HG03060 (cell line): ENCODE results near the gene ZNF138.
"Not testable (repeated sequence)": the region's sequence is repeated elsewhere in the genome, so short reads cannot be mapped to it uniquely, and the experiment has no call there.

ENCODE experiments used
- ATAC-seq: cut with Tn5 transposase; IDR thresholded peaks from one replicate; pipeline ENCODE4 v1.9.1; 2021; ENCODE audit warnings: low read depth, moderate number of reproducible peaks; ENCODE audit not compliant: unreplicated experiment

The ZNF138 gene

DNA sequence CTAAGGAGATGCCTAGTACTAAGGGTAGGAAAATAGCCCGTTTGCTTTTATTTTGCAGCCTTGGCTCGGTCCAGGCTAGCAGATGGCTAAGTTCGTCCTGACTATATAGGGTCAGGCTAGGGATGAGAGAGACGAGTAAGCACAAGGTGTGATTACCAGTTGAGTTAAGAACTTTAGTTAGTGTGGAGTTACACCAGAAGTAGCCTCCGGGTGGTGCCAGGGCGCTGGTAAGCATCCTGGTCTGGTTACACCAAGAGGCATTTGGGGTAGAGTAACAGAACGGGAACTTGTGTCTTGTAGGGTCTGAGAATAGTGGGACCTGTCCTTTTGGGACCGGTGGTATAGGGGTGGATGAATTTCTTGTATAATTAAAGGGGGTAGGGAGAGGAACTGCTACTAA, 41.6 kb downstream of the ZNF138 start:
- not testable (repeated sequence) for ATAC-seq

DNA sequence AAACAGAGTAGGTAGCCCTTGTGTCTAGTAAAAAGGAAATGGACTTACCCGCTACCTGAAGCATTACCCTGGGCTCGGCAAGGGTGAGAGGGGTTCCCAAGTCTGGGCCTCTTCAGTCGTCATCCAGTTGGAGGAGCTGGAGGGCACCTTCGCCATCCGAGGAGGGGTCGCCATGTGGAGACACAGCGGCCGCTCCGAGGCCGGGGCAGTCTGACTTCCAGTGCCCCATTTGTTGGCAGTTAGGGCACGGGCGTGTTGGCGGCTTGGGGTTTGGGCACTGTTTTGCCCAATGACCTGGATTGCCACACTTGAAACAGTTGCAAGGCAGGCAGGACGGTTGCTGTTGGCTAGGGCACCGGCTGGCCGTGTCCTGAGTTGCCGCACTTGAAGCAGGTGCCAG, 43.8 kb downstream of the ZNF138 start:
- not testable (repeated sequence) for ATAC-seq

DNA sequence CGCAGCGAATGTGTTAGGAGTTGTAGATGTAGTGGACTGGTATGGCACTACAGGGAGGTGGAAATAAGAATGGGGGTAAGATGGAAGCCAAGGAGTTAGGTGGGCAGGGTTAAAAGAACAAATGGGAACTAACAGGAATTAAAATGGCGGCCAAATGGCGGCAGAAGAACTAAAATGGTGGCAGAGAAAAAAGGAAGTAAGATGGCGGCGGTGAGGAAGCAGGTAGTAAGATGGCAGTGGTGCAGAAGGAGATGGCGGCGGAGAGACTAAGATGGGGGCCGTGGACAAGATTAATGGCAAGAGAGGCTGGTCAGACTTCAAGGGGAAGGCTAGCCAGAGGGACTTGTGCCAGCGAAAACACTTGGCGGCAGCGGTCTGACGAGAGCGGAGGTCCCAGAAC, 44.5 kb downstream of the ZNF138 start:
- no peak for ATAC-seq

DNA sequence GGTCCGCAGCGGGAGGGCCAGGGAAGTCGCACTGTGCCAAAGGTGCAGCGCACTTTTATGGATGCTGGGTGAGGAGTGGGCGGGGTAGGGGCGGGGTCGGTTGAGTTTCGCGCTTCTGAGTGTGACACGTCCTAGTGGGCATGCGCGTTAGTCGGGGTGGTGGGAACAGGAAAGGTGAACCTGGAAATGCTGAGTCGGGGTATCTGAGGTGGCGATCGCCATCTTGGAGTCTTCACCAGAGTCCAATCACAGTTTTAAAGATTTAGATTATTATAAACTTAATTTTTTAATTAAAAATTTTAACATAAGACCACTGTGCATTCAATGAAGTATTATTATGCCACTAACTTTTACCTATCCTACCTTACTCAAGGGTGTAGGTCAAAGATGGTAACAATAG, 45.7 kb downstream of the ZNF138 start:
- no peak for ATAC-seq

DNA sequence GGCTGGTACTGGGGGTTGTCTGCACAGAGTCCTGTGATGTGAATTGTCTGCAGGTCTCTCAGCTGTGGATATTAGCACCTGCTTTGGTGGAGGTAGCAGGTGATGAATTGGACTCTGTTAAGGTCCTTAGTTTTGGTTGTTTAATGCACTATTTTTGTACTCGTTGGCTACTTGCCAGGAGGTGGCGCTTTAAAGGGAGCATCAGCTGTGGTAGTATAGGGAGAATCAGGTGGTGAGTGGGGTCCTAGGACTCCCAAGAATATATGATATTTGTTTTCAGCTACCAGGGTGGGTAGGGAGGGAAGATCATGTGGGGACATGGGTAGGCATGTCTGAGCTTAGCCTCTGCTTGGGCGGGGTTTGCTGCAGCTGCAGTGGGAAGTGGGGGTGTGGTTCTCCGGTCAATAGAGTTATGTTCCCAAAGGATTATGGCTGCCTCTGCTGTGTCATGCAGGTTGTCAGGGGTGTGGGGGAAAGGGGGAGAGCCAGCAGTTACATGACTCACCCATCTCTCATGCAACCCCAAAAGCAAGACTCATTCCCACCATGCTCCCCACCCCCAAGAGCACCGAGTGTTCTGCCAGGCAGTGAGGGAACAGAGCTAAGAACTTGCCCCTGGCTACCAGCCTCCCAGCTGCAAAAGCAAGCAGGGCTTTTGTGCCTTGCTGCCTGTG, 55.2 kb downstream of the ZNF138 start:
- ATAC-seq: no peak

DNA sequence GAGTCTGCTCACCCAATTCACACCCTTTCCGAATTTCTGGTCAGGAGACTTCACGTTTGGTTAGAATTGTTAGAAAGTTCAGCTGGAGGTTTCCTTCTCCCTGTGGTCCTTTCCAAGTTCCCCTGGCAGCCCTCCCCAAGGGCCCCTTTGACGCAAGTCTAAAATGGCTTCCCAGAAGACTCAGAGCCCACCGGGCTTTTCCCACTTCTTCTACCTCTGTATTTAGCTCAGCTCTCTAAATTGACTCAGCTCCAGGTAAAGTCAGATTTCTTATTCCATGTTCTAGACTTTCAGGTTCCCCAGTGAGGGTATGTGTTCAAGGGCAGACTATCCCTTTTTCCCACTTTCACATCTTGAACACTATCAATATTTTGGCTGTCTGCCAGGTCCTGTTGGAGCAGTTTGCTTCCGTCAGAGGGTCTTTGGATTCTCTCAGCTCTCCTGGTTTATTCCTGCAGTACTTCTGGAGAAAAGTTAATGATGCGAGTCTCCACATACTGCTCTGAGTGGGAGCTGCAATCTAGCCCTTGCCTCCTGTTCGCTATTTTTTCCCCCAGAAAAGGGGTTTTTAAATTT, 55.8 kb downstream of the ZNF138 start:
- no peak for ATAC-seq

DNA sequence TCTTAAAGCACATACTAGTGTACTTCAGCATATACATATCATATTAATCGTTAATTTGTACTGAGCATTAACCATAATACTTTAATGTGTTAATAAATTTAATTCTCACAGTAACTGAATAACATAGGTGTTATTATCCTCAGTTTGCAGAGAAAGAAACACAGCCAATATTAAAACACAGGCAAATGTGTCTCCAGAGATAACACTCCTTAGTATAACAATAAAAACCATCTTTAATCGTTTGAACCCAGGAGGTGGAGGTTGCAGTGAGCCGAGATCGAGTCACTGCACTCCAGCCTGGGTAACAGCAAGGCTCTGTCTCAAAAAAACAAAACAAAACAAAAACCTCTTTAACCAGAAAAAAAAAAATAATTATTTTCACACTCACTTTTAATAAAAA, 59.5 kb downstream of the ZNF138 start:
- ATAC-seq: no peak

DNA sequence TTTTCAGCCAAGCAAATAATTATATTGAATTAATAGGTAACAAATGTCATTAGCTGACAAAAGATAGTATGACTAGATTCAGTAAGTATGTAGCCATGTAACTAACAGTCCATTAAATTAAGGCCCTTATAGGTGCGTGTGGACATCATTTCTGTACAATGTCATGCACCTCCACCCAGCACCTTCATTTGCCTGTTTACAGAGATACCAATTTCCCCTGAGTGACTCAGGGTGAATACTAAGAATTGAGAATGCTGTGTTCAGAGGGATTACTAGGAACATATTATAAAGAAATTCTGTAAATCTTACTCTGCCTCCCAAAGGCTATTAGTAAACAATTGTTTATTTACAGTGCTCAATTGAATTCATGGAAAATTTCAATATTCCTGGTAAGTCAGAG, 60.7 kb downstream of the ZNF138 start:
- ATAC-seq: no peak

DNA sequence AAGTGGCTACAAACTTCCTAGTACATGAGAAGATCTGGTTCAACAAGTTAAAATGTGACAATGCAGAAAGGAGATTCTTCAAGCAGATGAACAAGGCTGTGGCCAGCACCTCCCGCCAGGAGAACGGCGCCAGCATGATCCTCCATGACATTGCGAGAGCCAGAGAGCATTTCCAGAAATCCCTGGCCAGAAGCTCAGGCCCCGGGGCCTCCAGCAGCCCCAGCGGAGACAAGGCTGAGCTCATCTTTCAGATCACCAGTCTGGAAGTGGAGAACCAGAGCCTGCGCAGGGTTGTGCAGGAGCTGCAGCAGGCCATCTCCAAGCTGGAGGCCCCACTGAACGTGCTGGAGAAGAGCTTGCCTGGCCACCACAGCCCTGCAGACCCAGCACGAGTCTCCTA, 68.8 kb downstream of the ZNF138 start:
- no peak for ATAC-seq

DNA sequence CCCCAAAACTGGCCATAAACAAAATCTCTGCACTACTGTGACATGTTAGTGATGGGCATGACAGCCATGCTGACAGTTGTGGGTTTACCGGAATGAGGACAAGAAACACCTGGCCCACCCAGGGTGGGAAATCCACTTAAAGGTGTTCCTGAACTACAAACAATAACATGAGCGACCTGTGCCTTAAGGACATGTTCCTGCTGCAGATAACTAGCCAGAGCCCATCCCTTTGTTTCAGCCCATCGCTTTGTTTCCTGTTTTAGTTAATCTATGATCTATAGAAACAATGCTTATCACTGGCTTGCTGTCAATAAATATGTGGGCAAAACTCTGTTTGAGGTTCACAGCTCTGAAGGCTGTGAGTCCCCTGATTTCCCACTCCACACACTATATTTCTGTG, 69.3 kb downstream of the ZNF138 start:
- not testable (repeated sequence) for ATAC-seq

DNA sequence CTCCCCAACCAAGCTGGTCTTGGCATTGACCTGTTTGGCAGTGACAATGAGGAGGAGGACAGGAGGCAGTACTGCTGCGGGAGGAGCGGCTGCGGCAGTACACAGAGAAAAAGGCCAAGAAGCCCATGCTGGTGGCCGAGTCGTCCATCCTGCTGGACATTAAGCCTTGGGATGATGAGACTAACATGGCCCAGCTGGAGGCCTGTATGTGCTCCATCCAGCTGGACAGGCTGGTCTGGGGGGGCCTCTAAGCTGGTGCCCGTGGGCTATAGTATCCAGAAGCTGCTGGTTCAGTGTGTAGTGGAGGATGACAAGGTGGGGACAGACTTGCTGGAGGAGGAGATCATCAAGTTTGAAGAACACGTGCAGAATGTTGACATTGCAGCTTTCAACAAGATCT, 69.7 kb downstream of the ZNF138 start:
- no peak for ATAC-seq

DNA sequence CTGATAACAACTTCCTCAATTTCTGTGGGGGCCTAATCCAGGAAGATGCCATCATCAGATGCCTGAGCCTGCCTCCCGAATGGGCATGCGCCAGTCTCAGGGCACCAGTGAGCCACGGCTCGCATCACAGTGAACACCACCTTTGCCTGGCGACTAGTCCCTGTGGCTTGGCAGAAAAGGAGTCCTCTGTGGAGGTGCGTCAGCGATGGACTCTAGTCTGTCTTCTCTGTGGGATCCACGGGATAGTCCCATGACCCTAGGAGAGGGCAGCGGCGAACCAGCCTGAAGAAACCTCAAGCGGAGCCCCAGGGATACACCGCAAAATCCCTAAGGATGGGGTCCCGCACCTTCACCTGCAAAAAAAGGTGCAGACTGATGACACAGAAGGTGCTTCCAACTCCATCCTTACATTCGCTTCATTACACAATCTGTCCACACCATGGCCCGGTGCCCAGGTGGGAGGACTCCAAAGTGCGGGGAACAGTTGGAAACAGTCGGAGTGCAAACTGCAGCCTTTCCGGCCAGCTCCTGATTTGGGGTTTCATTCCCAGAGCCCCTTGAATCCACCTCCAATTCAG, 73.7 kb downstream of the ZNF138 start:
- ATAC-seq: no peak

DNA sequence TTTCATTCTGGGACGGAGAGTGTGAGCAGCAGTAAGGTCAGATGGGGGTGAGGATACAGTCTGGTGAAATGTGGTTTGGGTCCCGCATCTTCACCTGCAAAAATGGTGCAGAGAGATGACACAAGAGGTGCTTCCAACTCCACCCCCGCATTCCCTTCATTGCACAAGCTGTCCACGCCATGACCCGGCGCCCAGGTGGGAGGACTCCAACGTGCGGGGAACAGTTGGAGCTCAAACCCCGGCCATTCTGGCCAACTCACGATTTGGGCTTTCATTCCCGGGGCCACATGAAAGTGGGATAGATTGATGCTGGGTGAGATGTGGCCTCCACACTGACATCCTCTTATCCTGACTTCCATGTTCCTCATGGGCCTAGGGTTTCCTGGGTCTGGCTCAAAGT, 74.3 kb downstream of the ZNF138 start:
- ATAC-seq: no peak

DNA sequence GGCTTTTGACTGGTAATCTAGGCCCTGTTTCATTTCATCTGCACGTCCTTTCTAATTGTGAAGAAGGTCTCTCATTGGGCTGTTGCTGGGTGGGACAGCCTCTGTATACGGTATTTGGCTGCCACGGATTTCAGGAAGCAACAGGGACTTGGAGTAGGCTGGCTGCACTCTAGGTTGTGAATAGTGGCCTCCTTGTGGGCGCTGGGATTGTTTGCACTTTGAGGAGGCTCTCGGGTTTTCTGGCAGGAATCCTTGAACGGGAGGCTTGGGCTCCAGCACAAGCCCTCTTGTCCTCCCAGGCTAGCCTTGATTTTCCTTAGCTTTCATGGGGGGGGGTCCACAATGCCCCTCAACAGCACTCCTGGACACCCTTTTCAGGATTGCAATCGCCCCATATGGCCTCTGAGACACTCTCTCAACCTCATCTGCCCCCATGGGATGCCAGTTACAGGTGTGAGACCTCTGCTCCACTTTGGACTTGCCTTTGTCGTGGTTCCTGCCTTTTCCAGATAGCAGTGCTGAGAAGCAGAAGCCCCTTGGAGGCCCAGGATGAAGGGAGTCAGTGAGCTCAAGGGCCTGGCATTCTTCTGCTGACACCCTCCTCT, 75.0 kb downstream of the ZNF138 start:
- ATAC-seq: no peak

DNA sequence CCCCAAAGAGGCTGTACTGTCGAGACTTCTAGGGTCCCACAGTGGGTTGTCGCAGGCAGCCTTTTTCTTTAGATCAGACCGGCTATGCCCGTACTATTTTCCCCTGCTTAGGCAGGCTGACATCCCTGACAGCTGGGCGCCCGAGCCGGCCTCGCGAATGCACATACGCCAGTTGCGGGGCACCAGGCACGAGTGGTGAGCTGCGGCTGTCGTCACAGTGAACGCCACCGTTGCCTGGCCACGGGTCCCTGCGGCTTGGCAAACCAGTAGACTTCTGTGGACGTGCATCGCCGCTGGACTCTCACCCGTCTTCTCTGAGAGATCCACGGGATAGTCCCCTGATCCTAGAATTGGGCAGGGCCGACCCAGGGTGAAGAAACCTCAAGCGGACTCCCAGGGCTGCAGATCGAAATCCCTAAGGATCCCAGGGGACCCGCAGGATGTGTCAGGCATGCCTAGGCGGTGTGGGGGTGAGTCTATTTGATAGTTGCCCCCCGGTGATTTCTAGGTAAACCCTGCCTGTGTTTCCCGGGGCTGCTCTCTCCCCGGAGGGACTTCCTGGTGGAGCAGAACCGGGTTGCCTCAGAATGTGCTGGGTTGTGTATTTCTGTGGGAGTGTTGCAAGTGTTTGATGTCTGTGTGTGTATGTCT, 75.8 kb downstream of the ZNF138 start:
- ATAC-seq: no peak

DNA sequence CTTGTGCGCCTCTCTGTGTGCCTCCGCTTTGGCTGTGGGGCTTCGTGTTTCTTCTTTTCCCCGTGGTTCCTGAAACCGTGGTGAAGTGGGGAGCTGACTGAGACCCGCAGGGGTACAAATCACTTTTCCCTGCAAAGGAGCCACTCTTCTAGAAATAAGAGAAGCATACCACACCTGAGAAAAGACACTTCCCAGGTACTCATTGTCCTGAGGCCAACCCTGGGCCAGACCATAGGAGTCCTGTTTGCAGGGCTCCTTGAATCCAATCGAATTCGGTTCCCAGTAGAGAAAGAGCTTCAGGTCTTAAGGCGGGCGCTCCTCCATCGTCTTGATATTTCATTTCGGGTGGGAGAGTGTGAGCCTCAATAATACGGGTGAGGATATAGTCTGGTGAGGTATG, 76.4 kb downstream of the ZNF138 start:
- no peak for ATAC-seq

DNA sequence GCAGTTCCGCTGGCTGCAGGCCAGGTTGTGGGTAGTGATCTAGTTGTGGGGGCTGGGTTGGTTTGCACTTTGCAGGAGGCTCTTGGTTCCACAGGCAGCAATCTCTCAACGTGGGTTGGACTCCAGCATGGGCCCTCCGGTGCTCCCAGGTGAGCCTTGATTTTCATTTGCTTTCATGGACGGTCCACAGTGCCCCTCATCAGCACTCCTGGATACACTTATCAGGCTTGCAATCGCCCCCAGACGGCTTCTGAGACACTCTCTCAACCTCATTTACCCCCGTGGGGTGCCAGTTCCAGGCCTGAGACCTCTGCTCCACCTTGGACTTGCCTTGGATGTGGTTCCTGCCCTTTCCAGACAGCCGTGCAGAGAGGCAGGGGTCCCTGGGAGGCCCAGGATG, 77.5 kb downstream of the ZNF138 start:
- ATAC-seq: no peak

DNA sequence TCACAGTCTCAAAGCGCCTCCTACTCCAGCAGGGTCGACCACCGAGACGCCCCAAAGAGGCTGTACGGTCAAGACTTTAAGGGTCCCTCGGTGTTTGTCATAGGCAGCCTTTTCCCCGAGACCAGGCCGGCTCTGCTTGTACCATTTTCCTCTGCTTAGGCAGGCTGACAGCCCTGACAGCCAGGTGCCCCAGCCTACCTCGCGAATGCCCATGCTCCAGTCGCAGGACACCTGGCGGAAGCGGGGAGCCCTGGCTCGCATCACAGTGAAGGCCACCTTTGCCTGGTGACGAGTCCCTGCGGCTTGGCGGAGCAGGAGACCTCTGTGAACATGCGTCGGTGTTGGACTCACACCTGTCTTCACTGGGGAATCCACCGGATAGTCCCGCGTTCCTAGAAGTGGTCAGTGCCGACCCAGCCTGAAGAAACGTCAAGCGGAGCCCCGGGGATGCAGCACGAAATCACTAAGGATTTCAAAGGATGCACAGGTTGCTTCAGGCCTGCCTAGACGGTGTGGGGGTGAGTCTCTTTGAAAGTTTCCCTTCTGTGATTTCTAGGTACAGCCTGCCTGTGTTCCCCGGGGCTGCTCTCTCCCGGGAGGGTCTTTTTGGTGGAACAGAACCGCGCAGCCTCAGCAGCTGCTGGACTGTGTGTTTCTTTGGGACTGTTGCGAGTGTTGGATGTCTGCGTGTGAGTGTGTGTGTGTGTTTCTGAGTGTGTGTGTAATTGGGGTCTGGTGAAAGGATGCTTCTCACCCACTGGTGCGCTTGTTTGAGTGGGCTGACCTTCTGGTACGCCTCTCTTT, 78.3 kb downstream of the ZNF138 start:
- no peak for ATAC-seq

DNA sequence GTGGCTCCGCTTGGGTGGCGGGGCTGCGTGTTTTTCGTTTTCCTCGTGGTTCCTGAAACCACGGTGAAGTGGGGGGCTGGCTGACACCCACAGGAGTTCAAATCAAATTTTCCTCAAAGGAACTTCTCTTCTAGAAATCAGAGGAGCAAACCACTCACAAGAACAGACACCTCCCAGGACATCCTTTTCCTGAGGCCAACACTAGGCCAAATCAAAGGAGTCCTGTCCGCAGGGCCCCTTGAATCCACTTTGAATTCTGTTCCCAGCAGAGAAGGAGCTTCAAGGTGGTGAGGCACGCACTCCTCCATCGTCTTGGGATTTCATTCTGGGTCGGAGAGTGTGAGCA, 78.9 kb downstream of the ZNF138 start:
- no peak for ATAC-seq

DNA sequence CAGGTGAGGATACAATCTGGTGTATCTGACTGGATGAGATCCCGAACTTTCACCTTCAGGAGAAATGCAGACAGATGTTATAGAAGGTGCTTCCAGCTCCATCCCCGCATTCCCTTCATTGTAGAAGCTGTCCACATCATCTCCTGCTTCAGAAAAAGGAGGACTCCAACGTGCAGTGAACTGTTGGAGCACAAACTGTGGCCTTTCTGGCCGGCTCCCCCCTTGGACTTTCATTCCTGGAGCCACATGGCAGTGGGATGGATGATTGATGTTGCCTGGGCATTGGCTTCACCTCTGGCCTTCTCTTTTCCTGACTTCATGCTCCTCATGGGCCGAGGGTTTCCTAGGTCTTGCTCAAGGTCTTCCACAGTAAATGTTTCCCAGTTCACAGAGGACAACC, 79.3 kb downstream of the ZNF138 start:
- no peak for ATAC-seq

DNA sequence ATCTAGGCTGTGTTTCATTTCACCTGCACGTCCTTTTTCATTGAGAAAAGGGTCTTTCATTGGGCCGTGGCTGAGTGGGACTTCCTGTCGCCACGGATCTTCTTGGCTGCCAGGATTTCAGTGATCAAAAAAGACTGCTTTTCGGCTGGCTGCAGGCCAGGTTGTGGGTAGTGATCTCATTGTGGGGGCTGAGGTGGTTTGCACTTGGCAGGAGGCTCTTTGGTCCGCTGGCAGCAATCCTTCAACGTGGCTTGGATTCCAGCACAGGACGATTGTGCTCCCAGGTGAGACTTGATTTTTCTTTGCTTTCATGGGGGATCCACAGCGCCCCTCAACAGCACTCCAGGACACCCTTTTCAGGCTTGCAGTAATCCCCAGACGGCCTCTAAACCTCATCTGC, 79.9 kb downstream of the ZNF138 start:
- no peak for ATAC-seq
